ENCODE data around the gene NUP88.
"Not testable (repeated sequence)": the region's sequence is repeated elsewhere in the genome, so short reads cannot be mapped to it uniquely, and the experiment has no call there.

NUP88 gene

DNA sequence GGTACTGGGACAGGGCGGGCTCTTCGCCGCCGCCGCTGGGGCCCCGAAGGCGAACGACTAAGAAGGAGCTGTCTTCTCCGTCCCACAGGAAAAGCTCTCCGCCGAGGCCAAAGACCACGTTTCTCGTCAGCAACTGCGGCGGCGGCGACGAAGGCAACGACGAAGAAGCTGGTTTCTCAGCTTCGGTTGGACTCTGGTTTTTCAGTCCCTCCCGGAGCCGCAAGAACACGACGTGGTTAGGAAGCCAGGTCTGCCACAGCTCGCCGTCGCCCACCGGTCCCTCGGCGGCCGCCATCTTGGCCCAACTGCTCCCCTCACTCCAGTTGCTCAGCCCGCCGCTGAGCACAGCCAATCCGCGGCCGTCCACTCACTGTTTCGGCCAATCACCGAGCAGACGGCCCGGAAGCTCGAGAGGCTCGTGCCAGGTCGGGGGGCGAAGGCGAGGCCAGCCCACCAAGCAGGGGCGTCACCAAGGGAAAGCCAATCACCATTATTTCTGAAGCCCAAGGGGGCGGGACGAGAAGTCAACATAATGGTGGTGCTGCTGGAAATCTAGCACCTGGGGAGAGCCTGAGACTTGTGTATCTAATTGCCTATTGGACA is at the start of gene NUP88:
Gene NUP88, minus strand, starts transcription at position 307 of the 603 bp plus-strand sequence. Its CDS starts 12 bp downstream, at position 295.
- DNase-seq = peak; percentile 98

DNA sequence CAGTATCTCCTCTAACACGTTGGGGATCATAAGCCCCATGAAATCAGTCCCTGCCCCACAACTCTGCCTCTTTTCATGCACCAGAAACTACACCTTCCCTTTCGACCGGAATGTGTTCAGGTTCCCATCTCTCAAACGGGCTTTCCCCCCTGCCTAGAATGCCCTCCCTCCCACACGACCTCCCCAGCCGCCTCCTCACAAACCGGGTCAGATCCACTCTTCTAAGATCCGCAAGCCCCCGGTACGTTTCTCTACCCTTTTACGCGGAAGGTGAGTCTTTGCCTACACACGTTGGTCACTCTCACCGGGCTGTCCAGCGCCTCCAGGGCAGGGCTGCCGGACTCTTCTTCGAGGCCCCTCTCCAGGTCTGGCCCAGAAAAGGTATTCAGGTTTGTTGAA is 48.6 kb upstream of the NUP88 start:
- no peak for DNase-seq

DNA sequence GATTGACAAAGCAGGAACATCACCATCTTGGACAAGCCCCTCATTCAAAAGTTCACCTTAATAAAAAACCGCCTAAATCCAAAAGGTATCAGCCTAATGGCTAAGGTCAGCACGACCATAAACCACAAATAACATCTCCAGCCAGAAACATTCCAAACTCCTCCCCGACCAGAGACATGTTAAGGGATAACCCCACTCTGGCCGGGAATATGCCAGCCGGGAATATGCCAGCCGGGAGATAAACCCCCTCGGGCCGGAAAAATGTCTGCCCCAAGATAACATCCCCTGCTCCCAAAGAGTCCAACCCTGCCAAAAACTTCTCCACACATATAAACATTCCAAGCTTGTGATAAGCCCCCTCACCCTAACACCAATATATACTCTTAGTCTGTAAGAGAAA is 48.0 kb upstream of the NUP88 start:
- DNase-seq = no peak

DNA sequence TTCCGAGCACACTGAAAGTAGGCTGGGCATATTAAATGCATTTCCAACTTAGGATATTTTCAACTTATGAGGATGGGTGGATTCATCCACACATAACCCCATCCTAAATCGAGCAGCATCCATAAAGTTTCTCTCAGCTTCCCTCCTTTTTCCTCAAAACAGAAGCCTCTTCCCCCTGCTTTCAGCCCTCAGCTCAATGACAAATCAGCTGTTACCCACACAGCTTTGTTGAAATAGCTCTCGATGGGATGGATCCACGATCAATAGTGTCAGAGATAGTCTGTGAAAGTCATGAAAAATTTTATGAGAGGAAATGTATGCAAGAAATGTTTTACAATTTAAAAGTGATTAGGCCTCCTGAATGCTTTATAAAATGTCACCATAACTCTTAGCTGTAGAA is 46.8 kb upstream of the NUP88 start:
- no peak for DNase-seq

DNA sequence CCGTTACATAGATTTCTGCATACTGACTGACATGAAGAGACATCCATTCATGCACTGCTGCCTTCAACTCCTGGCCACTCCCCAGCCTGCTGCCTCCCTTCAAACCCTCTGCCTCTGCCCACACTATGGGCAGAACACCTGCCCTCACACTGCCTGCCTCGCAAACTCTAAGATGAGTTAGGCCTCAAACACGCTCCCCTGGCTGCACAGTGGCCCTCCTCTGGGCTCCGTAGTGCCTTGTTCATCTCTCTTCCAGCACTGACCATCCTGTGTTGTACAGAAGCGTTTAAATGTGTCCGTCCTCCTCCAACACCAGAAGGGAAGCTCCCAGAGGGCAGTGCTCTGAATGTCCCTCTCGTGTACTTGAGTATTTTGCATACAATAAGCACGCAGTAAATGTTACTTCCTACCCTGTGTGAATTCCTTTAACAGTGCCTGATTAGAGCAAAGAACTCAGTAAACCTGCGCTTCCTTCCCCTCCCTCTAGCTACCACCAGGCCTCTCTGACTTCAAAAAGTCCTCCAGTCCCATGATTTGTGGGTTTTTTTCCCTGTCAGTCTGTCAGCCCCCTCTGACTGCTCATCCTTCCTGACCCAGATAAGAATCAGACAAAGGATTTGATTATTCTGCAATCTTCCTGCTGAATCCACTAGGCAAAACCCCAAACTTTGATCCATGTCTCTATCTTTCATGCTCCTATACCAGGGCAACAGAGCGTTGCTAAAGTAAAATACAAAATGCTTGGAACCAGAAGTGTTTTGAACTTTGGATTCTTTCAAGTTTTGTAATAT is 45.5 kb upstream of the NUP88 start:
- DNase-seq = no peak

DNA sequence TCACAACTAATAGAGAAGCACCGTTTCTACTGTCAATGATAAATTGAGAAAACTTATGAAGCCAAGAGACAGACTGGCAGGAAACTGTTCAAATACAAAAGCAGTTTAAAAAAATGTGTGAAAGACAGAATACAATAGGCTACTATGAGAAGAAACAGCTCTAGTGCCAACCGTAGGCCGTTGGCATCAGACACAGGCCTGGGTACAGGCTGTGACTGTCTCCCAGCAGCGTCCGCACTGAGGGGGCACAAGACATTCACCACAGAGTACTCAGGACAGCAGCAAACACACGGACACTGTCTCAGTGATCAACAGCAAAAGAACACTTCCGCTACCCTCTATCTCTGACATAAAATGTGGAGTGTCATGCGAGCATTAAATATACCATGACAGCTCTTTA is 27.3 kb upstream of the NUP88 start:
- DNase-seq = no peak

DNA sequence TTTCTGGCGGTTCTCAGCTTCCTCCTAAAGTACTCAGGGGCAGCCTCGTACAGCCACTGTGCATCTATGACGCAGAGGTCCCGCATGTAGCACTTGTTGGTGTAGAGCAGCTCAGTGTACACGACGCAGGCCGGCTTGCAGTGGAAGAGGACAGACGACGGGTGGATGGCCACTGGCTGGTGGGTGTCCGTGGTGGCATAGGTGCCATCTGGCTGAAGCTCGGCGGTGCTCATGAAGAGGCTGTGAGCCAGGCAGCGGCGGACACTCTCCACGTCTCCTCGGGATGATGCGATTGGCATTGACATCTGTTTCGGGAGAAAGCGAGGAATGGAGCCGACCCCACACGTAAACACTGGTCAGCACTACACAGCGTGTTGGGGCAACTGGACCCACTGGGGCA is 24.7 kb upstream of the NUP88 start:
- no peak for DNase-seq

DNA sequence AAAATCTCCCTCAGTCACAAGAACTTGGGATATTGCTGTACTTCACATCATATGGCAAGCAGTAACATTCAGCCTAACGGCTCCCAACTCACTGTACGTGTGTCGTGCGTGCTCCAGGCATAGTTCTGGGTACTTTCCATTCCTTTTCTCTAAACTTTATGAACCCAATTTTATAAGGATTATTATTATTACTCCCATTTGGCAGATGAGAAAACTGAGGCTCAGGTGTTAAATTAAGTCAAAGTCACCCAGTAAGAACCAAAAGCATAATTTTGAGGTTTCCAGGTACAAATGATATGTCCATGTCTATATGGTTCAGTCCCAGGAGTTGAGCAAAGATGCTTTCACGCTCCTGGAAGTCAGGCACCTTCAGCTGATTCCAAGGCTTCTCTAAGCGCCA is 24.3 kb upstream of the NUP88 start:
- no peak for DNase-seq

DNA sequence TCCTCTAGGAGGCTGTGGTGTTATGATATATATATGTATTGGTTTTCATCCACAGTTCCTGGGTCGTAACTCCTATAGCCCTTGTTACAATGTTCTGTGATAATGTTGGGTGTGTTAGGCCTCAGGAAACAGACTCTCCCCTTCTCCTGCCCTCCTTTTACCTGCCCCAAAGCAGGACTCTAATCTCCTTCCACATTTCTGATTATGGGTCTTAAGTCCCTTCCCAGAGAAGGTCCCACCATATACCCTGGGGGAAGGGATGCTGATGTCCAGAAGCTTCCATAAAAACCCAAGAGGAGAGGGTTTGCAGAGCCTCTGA is 19.9 kb upstream of the NUP88 start:
- no peak for DNase-seq

DNA sequence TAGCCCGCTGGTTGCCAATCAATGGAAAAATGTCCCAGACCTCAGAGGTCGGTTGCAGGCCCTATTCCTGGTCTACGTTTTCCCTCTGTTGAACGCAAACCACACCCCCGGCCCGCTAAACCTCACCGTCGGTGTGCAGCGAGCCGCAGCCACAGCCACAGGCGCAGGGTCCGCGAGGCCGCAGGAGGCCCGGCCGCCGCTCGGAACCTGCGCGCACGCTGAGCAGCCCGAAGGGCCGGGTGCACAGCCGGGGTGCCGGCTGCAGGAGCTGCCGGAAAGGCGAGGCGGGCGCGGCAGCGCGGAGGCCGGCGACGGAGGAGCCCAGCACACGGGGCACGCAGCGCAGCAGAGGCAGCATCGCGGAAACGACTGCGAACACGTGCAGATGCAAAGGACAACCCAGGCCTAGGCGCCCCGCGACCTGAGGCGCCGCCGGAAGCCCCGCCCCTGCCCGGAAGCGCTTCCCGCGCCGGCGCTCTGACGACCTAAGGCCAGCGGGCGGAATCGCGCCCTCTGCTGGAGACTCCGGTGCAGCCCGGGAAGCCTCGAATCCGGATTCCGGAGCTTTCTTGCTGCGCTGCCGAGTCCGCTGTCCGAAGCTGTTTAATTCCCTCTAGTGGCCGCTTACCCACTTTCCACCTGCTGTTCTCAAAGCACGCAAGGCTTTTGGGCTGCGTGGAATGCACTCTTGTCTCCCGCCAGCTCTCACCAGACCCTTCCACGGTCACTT is 19.4 kb upstream of the NUP88 start, which contains the start of gene C1QBP:
Gene C1QBP, minus strand, starts transcription at position 440 of the 730 bp plus-strand sequence. Its CDS starts 82 bp downstream, at position 358.
- DNase-seq = peak; percentile 95

DNA sequence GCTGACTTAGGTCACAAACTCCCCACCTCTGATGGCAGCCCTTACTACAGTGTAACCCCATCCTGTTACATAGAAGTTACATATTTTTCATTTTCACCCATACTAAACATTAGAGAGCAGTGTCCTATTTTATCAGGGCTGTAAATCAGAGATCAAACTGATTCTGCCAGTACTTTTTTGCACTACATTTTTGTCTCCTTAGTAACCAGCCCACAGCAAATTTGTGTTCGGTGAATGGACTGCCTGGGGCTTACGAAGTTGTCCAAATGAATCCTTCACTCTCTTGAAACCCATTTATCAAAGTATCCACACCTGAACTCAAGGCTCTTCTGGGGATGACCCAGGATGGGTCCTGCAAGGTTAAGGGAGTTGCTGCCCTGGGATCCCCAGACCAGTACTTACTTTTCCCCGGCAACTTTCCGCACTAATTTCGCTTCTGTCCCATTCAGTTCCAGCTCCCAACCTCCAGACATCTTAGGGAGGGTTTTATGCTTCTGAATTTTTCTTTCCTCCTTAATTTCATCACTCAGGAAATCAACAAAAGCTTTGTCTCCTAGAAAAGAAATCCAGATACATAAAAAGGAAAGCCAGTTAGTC is 18.4 kb upstream of the NUP88 start:
- DNase-seq = no peak

DNA sequence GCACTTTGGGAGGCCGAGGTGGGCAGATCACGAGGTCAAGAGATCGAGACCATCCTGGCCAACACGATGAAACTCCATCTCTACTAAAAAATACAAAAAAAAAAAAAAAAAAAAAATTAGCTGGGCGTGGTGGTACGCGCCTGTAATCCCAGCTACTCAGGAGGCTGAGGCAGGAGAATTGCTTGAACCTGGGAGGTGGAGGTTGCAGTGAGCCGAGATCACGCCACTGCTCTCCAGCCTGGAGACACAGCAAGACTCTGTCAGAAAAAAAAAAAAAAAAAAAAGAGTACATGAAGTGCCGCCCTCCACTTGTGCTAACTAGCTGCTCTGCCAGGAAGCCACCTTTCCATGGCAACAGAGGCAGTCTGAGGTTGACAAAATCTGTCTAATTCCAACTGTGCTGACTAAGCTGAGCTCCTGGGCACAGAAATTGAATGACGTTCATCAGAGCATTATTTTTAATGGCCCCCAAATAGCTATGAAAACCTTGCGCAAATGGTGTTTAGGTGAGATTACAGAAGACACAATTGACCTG is 16.4 kb upstream of the NUP88 start:
- not testable (repeated sequence) for DNase-seq

DNA sequence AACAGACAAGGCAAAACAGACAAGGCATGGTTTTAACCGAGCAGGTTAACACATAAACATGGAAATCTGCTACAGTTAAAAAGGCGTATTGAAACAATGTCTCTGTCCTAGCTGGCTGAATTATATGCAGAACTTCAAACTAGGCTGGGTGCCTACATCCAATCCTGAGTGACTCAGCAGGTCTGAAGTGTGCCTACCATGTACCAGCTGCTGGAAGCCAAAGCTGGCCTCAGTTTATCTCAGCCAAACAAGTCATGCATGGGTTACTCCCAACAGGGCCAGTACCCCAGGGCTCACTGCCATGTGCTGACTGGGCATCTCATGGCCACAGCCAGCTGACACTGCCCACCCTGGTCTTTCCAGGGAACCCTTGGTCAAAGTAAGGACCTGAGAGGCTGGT is 15.5 kb upstream of the NUP88 start:
- no peak for DNase-seq

DNA sequence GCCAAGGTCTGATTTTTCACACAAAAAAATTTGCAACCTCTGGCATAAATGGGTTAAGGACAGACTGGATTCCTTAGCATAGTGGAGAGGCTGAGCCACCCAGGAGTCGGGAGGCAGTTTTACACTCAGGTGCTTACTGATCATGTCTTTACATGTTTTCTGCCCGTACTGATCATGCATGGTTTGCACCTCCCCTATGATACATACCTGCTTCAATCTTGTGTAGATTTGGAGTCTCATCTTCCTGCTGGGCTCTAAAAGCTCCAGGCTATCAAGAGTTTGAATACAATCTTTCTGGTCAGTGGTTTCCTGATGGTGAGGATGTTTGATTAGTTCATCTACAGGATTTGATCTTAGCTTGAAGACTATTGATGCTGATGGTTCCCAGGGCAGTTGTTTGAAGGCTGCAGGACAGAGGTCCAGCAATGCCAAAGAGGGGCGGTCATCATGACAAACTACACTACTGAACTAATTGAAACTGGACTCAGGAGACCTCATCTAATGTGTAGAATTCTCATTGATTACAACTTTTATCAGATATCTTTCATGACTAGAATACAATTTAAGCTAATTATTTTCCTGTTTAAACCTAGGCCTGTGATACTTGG is 12.6 kb upstream of the NUP88 start:
- no peak for DNase-seq

DNA sequence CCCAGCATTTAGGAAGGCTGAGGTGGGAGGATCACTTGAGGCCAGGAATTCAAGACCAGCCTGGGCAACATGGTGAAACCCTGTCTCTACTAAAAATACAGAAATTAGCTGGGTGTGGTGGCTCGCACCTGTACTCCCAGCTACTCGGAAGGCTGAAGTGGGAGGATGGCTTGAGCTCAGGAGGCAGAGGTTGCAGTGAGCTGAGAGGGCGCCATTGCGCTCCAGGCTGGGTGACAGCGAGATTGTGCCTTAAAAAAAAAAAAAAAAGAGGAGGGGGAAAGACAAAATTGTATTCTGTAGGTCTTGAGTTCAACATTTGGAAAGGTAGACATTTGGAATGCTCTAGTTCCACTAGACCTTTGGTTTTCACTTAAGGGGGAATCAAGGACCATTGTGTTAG is 11.8 kb upstream of the NUP88 start:
- DNase-seq = not testable (repeated sequence)

DNA sequence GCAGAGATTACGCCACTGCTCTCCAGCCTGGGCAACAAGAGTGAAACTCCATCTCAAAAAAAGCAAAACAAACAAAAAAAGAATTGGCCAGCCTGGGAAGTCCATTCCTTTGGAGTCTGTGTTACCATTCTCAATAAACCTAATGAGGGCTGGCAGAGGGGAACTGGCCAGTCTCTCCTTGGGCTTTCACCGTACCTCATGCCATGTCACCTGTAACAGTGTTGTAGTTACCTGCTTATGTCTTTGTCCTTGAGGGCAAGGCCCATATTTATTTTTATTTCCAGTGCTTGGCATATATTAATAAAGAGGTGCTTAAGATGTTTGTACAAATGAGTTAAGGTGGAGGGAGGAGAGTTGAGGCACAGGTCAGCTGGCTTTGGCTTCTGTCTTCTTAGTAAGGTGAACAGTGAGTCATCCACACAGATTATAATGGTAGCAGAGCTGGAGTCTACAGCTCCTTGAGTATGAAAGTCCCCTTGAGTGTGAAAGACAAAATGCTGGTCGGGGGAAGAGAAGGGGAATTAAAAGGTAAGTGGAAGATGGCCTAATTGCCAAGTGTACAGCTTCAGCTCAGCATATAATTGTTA is 11.0 kb upstream of the NUP88 start:
- DNase-seq = no peak

DNA sequence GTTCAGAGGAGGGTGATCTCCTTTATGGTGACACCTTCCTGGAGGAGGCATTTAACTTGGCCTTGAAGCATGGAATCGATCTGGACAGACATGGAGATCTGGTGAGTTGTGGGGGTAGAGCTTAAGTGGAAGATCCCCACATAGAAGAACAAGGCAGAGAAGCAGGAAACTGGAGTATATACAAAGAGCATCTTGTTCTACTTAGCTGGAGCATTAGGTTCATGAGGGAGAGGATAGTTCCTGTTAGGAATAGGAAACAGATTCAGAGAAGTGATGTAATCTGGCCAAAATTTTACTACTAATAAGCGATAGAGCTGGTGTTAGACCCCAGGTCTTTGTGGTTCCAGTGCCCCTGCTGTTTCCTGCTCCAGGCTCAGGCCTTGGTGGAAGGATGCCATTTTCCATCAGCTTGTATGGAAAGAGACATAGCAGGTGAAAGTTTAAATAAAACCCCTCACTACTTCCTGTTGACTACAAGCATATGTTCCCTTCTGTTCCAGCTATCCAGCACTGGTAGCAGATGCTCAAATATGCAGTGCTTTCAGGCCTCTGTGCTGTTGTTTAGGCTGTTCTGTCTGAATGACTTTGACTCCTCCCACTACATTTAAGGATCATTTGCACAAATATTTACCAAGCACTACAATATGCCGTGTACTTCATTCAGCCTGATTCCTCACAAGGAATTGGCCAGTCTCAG is 9.9 kb upstream of the NUP88 start:
- DNase-seq = no peak

DNA sequence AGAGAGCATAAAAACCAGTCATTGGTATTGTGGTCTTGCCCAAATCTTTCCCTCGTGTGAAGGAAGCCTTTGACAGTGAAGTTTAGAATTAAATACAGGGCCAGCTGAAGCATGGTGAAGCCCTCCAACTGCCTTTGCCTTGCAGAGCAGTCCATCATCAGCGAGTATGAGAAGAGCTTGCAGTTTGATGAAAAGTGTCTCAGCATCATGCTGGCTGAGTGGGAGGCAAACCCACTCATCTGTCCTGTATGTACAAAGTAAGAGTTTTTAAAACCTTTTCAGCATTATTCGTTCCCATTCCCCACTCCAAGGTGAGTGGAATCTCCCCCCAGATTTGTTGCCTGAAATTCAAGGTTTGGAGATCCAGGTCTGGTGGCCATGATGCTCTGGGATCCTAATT is 6.4 kb upstream of the NUP88 start:
- no peak for DNase-seq

DNA sequence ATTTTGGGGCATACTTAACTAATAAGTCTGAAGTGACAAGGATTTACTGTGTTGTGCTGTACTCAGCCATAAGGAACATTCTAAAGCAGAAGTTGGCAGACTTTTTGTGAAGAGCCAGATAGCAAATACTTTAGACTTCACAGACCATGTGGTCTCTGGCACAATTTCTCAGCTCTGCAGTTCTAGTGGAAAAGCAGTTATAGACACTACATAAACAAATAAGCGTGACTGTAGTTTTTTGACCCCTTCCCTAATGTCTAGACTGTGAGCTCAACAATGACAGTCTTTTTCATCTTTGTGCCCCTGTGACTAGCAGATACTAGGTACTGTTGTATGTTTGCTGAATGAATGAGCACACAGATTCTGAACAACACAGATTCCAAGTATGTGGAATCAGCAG is 5.4 kb upstream of the NUP88 start:
- no peak for DNase-seq

DNA sequence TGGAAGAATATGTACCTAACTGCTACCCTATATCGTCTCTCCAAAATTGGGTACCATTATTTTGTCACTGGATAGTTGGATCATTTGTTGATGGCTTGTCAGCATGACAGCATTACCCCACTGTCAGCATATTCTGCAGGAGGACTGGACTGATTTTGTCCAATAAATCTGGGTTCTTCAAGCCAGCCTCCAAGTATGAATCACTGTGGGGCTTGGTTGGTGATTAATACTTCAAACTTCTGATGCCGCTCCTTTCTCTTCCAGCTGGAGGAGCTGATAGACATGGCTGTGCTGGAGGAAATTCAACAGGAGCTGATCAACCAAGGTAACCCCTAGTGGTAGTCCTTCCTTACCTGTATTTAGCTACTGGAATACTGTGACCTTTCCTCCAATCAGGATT is 3.0 kb upstream of the NUP88 start:
- no peak for DNase-seq

DNA sequence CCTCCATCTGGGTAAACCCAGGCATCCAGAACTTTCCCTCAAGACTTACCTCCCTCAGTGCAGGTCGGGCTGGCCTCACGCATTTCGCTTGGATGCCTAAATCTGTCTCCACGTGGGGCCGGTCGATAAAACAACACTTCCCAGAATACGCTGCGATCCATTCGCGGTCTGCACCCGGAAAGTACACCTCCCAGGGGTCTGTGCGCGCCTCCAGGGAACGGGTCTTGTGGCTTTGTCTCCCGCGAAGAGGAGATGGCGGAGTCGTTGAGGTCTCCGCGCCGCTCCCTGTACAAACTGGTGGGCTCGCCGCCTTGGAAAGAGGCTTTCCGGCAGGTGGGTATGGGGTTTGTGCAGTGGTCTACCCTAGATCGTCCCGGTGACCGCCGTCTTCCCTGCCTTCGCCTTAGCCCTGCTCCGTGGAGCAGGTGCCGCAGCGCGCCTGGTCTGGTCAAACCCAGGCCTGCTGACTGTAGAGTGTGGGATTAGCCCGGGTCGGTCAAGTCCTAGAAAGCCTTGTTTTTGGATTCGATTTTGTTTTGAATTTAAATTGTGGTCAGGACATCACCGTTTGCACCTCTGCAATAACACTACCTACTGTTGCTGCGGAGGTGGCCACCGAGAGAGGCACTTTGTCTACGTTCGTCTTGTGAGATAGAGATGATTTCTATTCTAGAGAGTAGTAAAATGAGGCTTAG is 644 bp upstream of the NUP88 start, which contains the start of gene RPAIN:
Gene RPAIN, plus strand, starts transcription at position 224 of the 695 bp plus-strand sequence. Its CDS starts 29 bp downstream, at position 253.
- no peak for DNase-seq

Measured in right forelimb (tissue), 1 donor.